ENCODE measurements around the gene MRPL52. TPM values are rescaled to one million over a fixed set of nuclear protein-coding genes. Genes with fewer than 3 reads are reported as not detected.
A peak's percentile ranks its signal among the peaks of the same experiment; 100 is the strongest.

The MRPL52 gene
- total and polyA plus RNA-seq, 10 of the 15 experiments (the other 5 are each of a cell fraction or from before 2014, with no cell fraction given): 51.7 to 541 (median 142) TPM

GRCh38 chr14:22871224-22872032 lies 41.7 kb downstream of the MRPL52 start, which contains the start of gene LRP10 (continued):
- TF ChIP-seq KLF5 (IDR thresholded peaks at IDR 0.05; ENCODE audit: partially characterized antibody): peak; percentile 16
- TF ChIP-seq IRF4 (IDR thresholded peaks at IDR 0.05; ENCODE audit: low read depth, low read length): no peak
- peak; percentile 90 for TF ChIP-seq POLR2AphosphoS5 (IDR thresholded peaks at IDR 0.05; ENCODE audit: low read length)
- 0 out of 2 replicates have a peak, but pooled peaks have one; percentile 8 for TF ChIP-seq E2F4 (IDR thresholded peaks at IDR 0.05; ENCODE audit: low read depth, low read length)
- TF ChIP-seq EP300 (IDR thresholded peaks at IDR 0.05; ENCODE audit: borderline replicate concordance in 1 of 2, control insufficient read depth in 1 of 2, low read depth in 2 of 2, low read length in 2 of 2): 0 out of 4 replicates have a peak, but pooled peaks of 1 of the 2 experiments have one; percentile 14
- TF ChIP-seq EGR1 (IDR thresholded peaks at IDR 0.05; ENCODE audit: borderline replicate concordance in 1 of 2, low read depth in 2 of 2, low read length in 2 of 2): peak in 1 of 2 experiments; percentile 60; a peak in 1 of 3 replicates
- TF ChIP-seq NR2C2 (IDR thresholded peaks at IDR 0.05; ENCODE audit: borderline replicate concordance, control insufficient read depth, insufficient read length, low read depth): no peak
- no peak for TF ChIP-seq HDAC6 (IDR thresholded peaks at IDR 0.05; ENCODE audit: unreplicated experiment)
- peak; percentile 32 for TF ChIP-seq SP1 (IDR thresholded peaks at IDR 0.05; ENCODE audit: low read depth, low read length)
- TF ChIP-seq CEBPB (IDR thresholded peaks at IDR 0.05; ENCODE audit: borderline replicate concordance in 1 of 2, low read depth in 2 of 2, low read length in 2 of 2): no peak
- TF ChIP-seq JUNB (IDR thresholded peaks at IDR 0.05): no peak; the same call in 1 of the 2 replicates
- TF ChIP-seq RAD51 (IDR thresholded peaks at IDR 0.05): no peak
- peak; percentile 80 for TF ChIP-seq NBN (IDR thresholded peaks at IDR 0.05)
- TF ChIP-seq KAT2A (conservative IDR thresholded peaks at IDR 0.05; ENCODE audit: control insufficient read depth, low read depth, low read length): no peak
- TF ChIP-seq IKZF2 (IDR thresholded peaks at IDR 0.05): peak; percentile 43 to 46; a peak in 3 of 4 replicates
- peak; percentile 7; the same call in 2 of the 3 replicates for TF ChIP-seq POU2F2 (IDR thresholded peaks at IDR 0.05; ENCODE audit: borderline replicate concordance, low read depth, low read length)
- TF ChIP-seq PAX8 (IDR thresholded peaks at IDR 0.05): no peak
- TF ChIP-seq CREM (IDR thresholded peaks at IDR 0.05; ENCODE audit: low read depth): no peak; the same call in 1 of the 2 replicates
- TF ChIP-seq CREB1 (IDR thresholded peaks at IDR 0.05; ENCODE audit: low read depth): peak; percentile 64; the same call in 1 of the 2 replicates
- TF ChIP-seq SMAD5 (IDR thresholded peaks at IDR 0.05; ENCODE audit: low read depth): no peak; the same call in 1 of the 2 replicates
- TF ChIP-seq RUNX3 (IDR thresholded peaks at IDR 0.05; ENCODE audit: low read length): peak; percentile 27
- TF ChIP-seq MLLT1 (IDR thresholded peaks at IDR 0.05): peak; percentile 65
- TF ChIP-seq CTCF (IDR thresholded peaks at IDR 0.05 in 2 of 3, conservative IDR thresholded peaks at IDR 0.05 in 1 of 3; ENCODE audit: control insufficient read depth in 2 of 3, extremely low read depth in 1 of 3, insufficient read depth in 1 of 3, low read depth in 3 of 3, low read length in 3 of 3): 0 out of 6 replicates have a peak, but pooled peaks of 1 of the 3 experiments have one; percentile 7
- TF ChIP-seq RFX5 (IDR thresholded peaks at IDR 0.05; ENCODE audit: low read depth, low read length): no peak
- no peak for TF ChIP-seq FOS (IDR thresholded peaks at IDR 0.05; ENCODE audit: borderline replicate concordance, extremely low read depth, insufficient read length)
- TF ChIP-seq TCF7 (IDR thresholded peaks at IDR 0.05; ENCODE audit: borderline replicate concordance): no peak; the same call in 1 of the 2 replicates
- TF ChIP-seq MTA3 (IDR thresholded peaks at IDR 0.05; ENCODE audit: borderline replicate concordance, low read length): 0 out of 2 replicates have a peak, but pooled peaks have one; percentile 7
